Measurements from ENCODE around the gene GCM1.

GCM1 gene

GRCh38 chr6:53179961-53180651, 31.5 kb upstream of the GCM1 start:
- ChIA-PET CTCF (interaction anchor here (1.0 to 1.5 kb wide), 5 partner anchors 8 to 303 kb away, joined by 3 to 8 read pairs (median 4); no protein-coding TSS in a partner anchor), POLR2A (interaction anchor here (0.6 kb wide), 1 partner anchor 305 kb away, joined by 5 read pairs; no protein-coding TSS in a partner anchor)
- WGBS (ENCODE audit: insufficient coverage) = 41% methylated on average over 8 of the region's 8 CpGs
- Histone ChIP-seq H3K4me1 (ENCODE audit: control extremely low read depth in 1 of 4, control insufficient read depth in 4 of 4, insufficient read depth in 4 of 4, low read length in 3 of 4) (peaks cover 0 to 9% (median 7%) of the 10 kb centered on the region in 4 experiments), H3K36me3 (ENCODE audit: control insufficient read depth in 4 of 4, insufficient read depth in 4 of 4, low read length in 3 of 4) (no peaks in the 10 kb centered on the region), H3K27ac (ENCODE audit: insufficient read depth in 1 of 2, low read depth in 1 of 2, low read length in 2 of 2, poor library complexity in 1 of 2, severe bottlenecking in 2 of 2) (no peak overlapping the region), H3K4me3 (ENCODE audit: control insufficient read depth in 1 of 7, extremely low read depth in 1 of 7, insufficient read depth in 4 of 7, low read depth in 2 of 7, low read length in 6 of 7) (peak overlapping the region in 1 of 7 experiments; percentile 25), H3K9me3 (ENCODE audit: control extremely low read depth in 1 of 5, control insufficient read depth in 4 of 5, insufficient read depth in 2 of 5, low read depth in 1 of 5, low read length in 4 of 5) (no peaks in the 10 kb centered on the region), H3K27me3 (replicated peaks in 2 of 5; ENCODE audit: control insufficient read depth in 4 of 5, insufficient read depth in 5 of 5, low read length in 4 of 5) (no peaks in the 10 kb centered on the region)
- DNase-seq = peak; percentile 62 to 80 (median 78)

GRCh38 chr6:53178837-53179432, 30.3 kb upstream of the GCM1 start:
- Histone ChIP-seq H3K4me1 (ENCODE audit: control extremely low read depth in 1 of 4, control insufficient read depth in 4 of 4, insufficient read depth in 4 of 4, low read length in 3 of 4) (peaks cover 0 to 9% (median 7%) of the 10 kb centered on the region in 4 experiments), H3K36me3 (ENCODE audit: control insufficient read depth in 4 of 4, insufficient read depth in 4 of 4, low read length in 3 of 4) (no peaks in the 10 kb centered on the region), H3K9me3 (ENCODE audit: control extremely low read depth in 1 of 5, control insufficient read depth in 4 of 5, insufficient read depth in 2 of 5, low read depth in 1 of 5, low read length in 4 of 5) (no peaks in the 10 kb centered on the region), H3K4me3 (ENCODE audit: control insufficient read depth in 1 of 7, extremely low read depth in 1 of 7, insufficient read depth in 4 of 7, low read depth in 2 of 7, low read length in 6 of 7) (no peak overlapping the region), H3K27me3 (replicated peaks in 2 of 5; ENCODE audit: control insufficient read depth in 4 of 5, insufficient read depth in 5 of 5, low read length in 4 of 5) (no peaks in the 10 kb centered on the region), H3K27ac (ENCODE audit: insufficient read depth in 1 of 2, low read depth in 1 of 2, low read length in 2 of 2, poor library complexity in 1 of 2, severe bottlenecking in 2 of 2) (no peak overlapping the region)
- no peak for DNase-seq
- no CpG with 5 or more reads among the region's 1 CpG for WGBS (ENCODE audit: insufficient coverage)
- POLR2A ChIA-PET = interaction anchor here (0.7 kb wide), 1 partner anchor 112 kb away, joined by 3 read pairs; no protein-coding TSS in a partner anchor
- CTCF ChIA-PET = interaction anchor here (1.0 kb wide), 1 partner anchor 117 kb away, joined by 3 read pairs; no protein-coding TSS in a partner anchor

DNA sequence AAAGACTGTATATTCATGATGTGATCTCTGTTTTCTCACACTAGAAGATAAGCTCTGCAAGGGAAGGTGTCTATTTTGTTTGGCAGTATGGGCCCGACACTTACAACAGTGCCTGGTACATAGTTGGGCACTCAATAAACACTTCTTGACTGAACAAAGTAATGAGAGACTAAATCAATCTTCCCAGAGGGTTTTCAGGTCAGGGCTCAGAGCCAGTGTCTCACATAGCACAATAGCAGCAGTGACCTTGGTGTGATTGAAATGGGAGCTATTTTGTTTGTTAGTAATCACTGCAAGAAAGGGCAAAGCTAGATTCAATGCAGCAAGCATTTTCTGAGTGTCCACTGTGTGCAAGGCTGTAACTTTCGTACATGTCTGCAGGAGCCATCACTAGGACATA, 26.4 kb upstream of the GCM1 start:
- DNase-seq = no peak
- Histone ChIP-seq H3K36me3 (ENCODE audit: control insufficient read depth in 4 of 4, insufficient read depth in 4 of 4, low read length in 3 of 4) (no peaks in the 10 kb centered on the region), H3K9me3 (ENCODE audit: control extremely low read depth in 1 of 5, control insufficient read depth in 4 of 5, insufficient read depth in 2 of 5, low read depth in 1 of 5, low read length in 4 of 5) (no peaks in the 10 kb centered on the region), H3K4me3 (ENCODE audit: control insufficient read depth in 1 of 7, extremely low read depth in 1 of 7, insufficient read depth in 4 of 7, low read depth in 2 of 7, low read length in 6 of 7) (no peak overlapping the region), H3K27ac (ENCODE audit: insufficient read depth in 1 of 2, low read depth in 1 of 2, low read length in 2 of 2, poor library complexity in 1 of 2, severe bottlenecking in 2 of 2) (no peak overlapping the region), H3K4me1 (ENCODE audit: control extremely low read depth in 1 of 4, control insufficient read depth in 4 of 4, insufficient read depth in 4 of 4, low read length in 3 of 4) (peaks cover 0 to 4% (median 4%) of the 10 kb centered on the region in 4 experiments), H3K27me3 (replicated peaks in 2 of 5; ENCODE audit: control insufficient read depth in 4 of 5, insufficient read depth in 5 of 5, low read length in 4 of 5) (no peaks in the 10 kb centered on the region)
- WGBS (ENCODE audit: insufficient coverage) = 88% methylated on average over 2 of the region's 2 CpGs
- ChIA-PET POLR2A (no interaction called here), CTCF (interaction anchor here (0.8 to 8.7 kb wide), 10 partner anchors 69 to 544 kb away, joined by 3 to 93 read pairs (median 4); no protein-coding TSS in a partner anchor)

GRCh38 chr6:53172468-53172803, 23.8 kb upstream of the GCM1 start:
- H3K27me3 ChIP-seq (replicated peaks in 2 of 5; ENCODE audit: control insufficient read depth in 4 of 5, insufficient read depth in 5 of 5, low read length in 4 of 5) = no peaks in the 10 kb centered on the region
- no peaks in the 10 kb centered on the region for H3K36me3 ChIP-seq (ENCODE audit: control insufficient read depth in 4 of 4, insufficient read depth in 4 of 4, low read length in 3 of 4)
- ChIA-PET CTCF (interaction anchor here (0.7 to 8.7 kb wide), 35 partner anchors 8 to 554 kb away, joined by 3 to 93 read pairs (median 4); no protein-coding TSS in a partner anchor), POLR2A (no interaction called here)
- WGBS (ENCODE audit: insufficient coverage) = 94% methylated on average over 6 of the region's 6 CpGs
- H3K4me1 ChIP-seq (ENCODE audit: control extremely low read depth in 1 of 4, control insufficient read depth in 4 of 4, insufficient read depth in 4 of 4, low read length in 3 of 4) = no peaks in the 10 kb centered on the region
- no peak overlapping the region for H3K27ac ChIP-seq (ENCODE audit: insufficient read depth in 1 of 2, low read depth in 1 of 2, low read length in 2 of 2, poor library complexity in 1 of 2, severe bottlenecking in 2 of 2)
- no peak overlapping the region for H3K4me3 ChIP-seq (ENCODE audit: control insufficient read depth in 1 of 7, extremely low read depth in 1 of 7, insufficient read depth in 4 of 7, low read depth in 2 of 7, low read length in 6 of 7)
- H3K9me3 ChIP-seq (ENCODE audit: control extremely low read depth in 1 of 5, control insufficient read depth in 4 of 5, insufficient read depth in 2 of 5, low read depth in 1 of 5, low read length in 4 of 5) = no peaks in the 10 kb centered on the region
- no peak for DNase-seq

- DNase-seq = peak; percentile 76 to 87 (median 80)
- POLR2A ChIA-PET = no interaction called here
- Histone ChIP-seq H3K36me3 (ENCODE audit: control insufficient read depth in 4 of 4, insufficient read depth in 4 of 4, low read length in 3 of 4) (no peaks in the 10 kb centered on the region), H3K9me3 (ENCODE audit: control extremely low read depth in 1 of 5, control insufficient read depth in 4 of 5, insufficient read depth in 2 of 5, low read depth in 1 of 5, low read length in 4 of 5) (no peaks in the 10 kb centered on the region), H3K27me3 (replicated peaks in 2 of 5; ENCODE audit: control insufficient read depth in 4 of 5, insufficient read depth in 5 of 5, low read length in 4 of 5) (no peaks in the 10 kb centered on the region), H3K4me1 (ENCODE audit: control extremely low read depth in 1 of 4, control insufficient read depth in 4 of 4, insufficient read depth in 4 of 4, low read length in 3 of 4) (no peaks in the 10 kb centered on the region), H3K4me3 (ENCODE audit: control insufficient read depth in 1 of 7, extremely low read depth in 1 of 7, insufficient read depth in 4 of 7, low read depth in 2 of 7, low read length in 6 of 7) (no peak overlapping the region), H3K27ac (ENCODE audit: insufficient read depth in 1 of 2, low read depth in 1 of 2, low read length in 2 of 2, poor library complexity in 1 of 2, severe bottlenecking in 2 of 2) (no peak overlapping the region)
- WGBS (ENCODE audit: insufficient coverage) = 67% methylated on average over 14 of the region's 20 CpGs
- CTCF ChIA-PET = interaction anchor here (0.6 to 8.7 kb wide), 42 partner anchors 9 to 554 kb away, joined by 3 to 93 read pairs (median 4); no protein-coding TSS in a partner anchor
Measured at GRCh38 chr6:53171605-53172467, 23.2 kb upstream of the GCM1 start.

GRCh38 chr6:53168516-53169267, 20.1 kb upstream of the GCM1 start:
- ChIA-PET POLR2A (no interaction called here), CTCF (interaction anchor here (1.1 to 8.7 kb wide), 6 partner anchors 242 to 328 kb away, joined by 3 to 93 read pairs (median 4); no protein-coding TSS in a partner anchor)
- Histone ChIP-seq H3K27me3 (replicated peaks in 2 of 5; ENCODE audit: control insufficient read depth in 4 of 5, insufficient read depth in 5 of 5, low read length in 4 of 5) (no peaks in the 10 kb centered on the region), H3K4me3 (ENCODE audit: control insufficient read depth in 1 of 7, extremely low read depth in 1 of 7, insufficient read depth in 4 of 7, low read depth in 2 of 7, low read length in 6 of 7) (no peak overlapping the region), H3K36me3 (ENCODE audit: control insufficient read depth in 4 of 4, insufficient read depth in 4 of 4, low read length in 3 of 4) (no peaks in the 10 kb centered on the region), H3K4me1 (ENCODE audit: control extremely low read depth in 1 of 4, control insufficient read depth in 4 of 4, insufficient read depth in 4 of 4, low read length in 3 of 4) (no peaks in the 10 kb centered on the region), H3K9me3 (ENCODE audit: control extremely low read depth in 1 of 5, control insufficient read depth in 4 of 5, insufficient read depth in 2 of 5, low read depth in 1 of 5, low read length in 4 of 5) (peaks cover 0 to 2% (median 0%) of the 10 kb centered on the region in 5 experiments), H3K27ac (ENCODE audit: insufficient read depth in 1 of 2, low read depth in 1 of 2, low read length in 2 of 2, poor library complexity in 1 of 2, severe bottlenecking in 2 of 2) (no peak overlapping the region)
- DNase-seq = no peak
- WGBS (ENCODE audit: insufficient coverage) = 97% methylated on average over 3 of the region's 4 CpGs
